NCI-H2029 (cell line): ENCODE measurements around the gene TRMT10B.

Source experiments
- DNase-seq: peaks from one replicate; lab custom pipeline; 2025; lab: John Stamatoyannopoulos, UW

Gene TRMT10B, protein sequence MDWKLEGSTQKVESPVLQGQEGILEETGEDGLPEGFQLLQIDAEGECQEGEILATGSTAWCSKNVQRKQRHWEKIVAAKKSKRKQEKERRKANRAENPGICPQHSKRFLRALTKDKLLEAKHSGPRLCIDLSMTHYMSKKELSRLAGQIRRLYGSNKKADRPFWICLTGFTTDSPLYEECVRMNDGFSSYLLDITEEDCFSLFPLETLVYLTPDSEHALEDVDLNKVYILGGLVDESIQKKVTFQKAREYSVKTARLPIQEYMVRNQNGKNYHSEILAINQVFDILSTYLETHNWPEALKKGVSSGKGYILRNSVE

DNA sequence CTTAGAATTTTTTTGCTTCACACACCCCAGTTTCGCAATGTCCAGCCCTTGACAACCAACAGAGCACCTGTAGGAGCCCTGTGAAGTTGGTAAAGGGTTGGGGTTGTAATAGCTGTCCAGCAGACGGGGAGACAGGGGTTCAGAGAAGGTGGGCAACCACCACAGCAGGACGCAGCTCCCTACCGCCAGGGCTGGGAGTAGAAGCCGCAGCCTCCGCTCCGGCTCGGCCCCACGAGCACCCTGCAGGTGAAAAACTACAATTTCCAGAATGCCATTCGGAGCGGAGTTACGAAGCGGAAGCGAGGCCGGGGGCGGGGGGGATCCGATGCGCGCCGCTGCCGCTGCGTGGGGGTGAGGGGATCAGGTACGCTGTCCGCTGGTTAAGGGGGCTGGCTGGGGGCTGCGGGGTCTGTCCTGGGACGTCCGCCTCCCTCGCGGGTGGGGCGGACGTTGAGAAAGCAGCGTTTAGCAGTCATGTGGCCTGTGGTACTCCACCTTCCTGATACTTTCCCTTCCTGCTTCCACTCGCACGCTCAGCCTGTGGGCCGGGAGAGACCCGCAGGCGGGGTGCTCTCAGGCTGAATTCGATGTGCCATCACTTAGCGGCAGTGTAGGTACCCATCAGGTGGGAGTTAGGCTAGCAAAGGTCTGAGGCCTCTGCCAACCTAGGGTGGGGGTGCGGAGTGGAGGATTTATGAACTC lies at the start of gene TRMT10B:
Gene TRMT10B, plus strand, starts transcription at position 317 of the 702 bp plus-strand sequence. CDS start 8,127 bp downstream, outside the sequence.
- DNase-seq = peak; percentile 68

DNA sequence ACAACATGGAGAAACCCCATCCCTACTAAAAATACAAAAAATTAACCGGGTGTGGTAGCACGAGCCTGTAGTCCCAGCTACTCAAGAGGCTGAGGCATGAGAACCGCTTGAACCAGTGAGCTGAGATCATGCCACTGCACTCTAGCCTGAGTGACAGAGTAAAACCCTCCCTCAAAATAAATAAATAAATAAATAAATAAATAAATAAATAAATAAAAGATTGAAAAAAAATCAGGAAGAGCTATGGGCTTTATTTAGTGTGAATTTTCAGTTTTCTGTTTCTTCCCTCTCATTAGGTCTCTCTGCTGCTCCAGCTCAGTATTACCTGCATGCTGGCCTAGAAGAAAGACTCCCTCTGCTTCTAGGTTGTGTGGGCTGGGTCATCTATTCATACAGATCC lies 47.8 kb upstream of the TRMT10B start:
- no peak for DNase-seq

DNA sequence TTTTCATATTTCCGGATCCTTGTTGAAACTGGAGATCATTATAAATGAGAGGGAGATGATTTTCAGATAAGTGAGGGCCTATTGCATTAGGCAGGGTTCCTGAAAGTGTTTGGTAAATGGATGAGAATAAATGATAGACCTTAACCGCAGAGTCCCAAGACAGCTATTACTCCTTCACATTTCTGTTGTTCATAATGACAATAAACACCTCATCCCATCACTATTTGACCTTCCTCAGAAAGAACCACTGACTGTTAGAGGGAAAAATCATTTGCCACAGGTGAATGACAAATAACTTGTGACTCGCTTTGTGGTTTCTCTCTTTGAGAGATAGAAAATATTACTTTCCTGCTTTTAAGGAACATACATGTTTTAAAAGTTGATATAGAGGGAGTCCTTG lies 47.3 kb upstream of the TRMT10B start:
- DNase-seq = no peak

DNA sequence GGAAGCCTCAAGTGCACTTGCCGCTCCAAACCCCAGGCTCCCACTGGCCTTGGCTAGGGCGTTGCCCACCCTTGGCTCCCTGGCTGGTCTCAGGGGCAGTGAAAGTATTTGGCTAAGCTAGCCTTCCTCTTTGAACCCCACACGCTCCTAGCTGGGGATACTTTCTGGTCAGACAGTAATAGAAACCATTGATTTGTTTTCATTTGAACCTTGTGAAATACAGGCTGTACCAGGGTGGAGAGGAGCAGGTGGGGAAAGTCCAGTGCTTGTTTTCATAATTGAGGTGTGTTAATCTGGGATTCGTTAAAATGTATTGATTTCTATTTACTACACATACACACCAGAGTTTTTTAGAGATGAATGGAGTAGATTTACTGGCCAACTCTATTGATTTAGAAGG lies 45.9 kb upstream of the TRMT10B start:
- no peak for DNase-seq

DNA sequence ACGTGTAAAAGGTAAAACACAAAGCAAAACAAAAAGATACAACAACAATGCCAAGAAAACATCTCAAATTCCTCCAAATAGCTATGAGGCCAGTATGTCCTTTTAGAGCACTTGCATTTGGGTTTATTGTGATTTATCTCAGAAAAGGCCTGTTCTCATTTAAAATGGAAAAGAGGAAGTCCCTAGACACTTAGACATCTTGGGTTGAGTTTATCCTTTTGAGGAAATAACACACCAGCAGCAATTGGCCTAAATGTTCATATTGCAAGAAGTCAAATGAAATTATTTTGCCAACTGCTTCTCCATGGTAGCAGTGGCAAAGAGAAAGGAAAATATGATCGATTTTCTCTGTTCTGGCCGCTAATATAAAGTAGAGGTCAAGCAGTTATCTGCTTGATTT lies 43.6 kb upstream of the TRMT10B start:
- DNase-seq = no peak

DNA sequence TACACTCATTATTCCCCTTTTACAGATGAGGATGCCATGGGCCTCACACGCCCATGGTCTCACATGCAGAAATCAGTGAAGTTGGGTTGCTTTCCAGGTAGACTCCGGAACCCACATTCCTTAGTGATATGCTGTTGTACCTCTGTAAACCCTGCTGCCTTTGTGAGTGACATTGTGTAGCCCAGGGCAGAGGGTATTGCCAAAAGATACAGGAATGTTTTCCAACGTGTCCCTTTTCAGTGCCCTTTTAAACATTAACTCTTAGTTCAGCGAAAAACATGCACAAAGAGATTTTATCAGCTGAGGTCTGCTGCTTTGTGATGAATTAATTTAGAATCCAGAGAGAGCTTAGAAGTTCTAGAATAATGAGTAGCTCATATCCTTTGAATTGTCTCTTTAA lies 38.3 kb upstream of the TRMT10B start:
- no peak for DNase-seq

DNA sequence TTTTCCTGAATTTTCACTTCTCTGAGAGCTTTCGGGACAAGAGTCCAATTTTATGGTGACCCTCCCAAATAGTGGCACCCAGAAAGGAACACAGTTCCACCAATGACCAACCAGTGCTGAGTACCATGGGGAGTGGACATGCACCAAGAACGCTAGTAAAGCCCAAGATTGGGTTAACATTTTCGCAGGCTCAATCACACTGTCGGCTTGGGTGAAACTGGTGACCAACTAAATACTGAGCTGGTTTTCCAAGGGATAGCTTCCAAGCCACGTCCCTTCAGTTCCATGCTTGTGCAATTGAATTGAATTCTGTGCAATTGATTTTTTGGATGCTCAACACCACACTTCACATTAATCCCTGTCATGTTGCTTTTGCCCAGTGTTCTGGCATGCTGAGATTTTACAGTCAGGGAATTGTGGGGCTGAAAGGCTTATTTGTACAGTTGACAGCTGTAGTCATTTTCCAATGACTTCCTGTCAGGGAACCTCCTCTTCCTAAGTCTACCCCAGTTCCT lies 37.6 kb upstream of the TRMT10B start:
- no peak for DNase-seq

DNA sequence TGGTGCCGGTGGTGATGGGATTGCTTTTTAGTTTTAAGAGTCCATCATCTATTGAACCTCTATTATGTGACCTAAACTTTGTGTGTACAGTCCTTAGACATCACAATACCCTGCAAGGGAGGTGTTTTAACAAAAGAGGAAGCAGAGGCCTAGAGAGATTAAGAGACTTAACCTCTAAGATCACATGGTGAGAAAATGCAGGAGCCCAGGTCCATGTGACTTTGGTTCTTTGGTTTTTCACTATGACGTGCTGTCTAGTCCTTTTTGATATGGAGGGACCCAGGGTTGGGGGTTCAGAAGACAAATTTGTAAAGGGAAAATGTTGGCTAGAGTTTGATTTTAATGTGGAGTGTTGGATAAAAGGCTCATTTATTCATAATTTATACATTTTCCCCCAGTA lies 34.1 kb upstream of the TRMT10B start:
- no peak for DNase-seq

DNA sequence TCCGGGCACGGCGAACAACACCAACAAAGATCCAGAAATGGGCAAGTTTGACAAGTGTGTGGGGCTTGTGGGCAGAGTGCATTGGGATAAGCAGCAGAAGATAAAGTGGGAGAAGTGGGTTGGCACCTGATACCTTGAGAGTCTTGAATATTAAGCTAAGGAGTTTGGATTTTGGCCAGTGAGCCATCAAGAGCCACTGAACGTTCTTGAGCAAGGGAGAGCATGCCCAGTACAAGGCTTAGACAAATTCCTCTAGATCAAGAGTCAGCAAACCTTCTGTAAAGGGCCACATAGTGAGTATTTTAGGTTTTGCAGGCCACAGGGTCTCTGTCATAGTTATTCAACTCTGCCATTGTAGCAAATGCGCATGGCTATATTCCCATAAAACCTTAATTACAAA lies 26.6 kb upstream of the TRMT10B start:
- no peak for DNase-seq

DNA sequence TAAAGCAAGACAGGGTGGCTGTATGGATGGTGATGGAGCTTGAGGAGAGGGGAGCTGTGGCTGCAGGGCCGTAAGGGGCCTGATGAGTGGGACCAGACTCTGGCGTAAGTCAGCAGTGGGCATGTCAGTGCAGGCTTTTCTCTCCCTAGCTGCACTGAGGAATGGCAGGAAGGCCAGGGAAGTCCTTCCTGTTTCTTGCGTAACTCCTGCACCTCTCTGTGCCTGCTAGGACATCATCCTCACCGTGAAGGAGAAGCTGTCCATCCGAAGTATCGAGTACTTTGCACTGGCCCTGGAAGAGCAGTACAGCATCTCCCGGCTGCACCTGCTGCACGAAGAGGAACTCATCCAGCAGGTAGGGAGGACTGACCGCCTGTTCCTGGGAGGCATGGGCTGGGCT lies 24.1 kb upstream of the TRMT10B start:
- no peak for DNase-seq

DNA sequence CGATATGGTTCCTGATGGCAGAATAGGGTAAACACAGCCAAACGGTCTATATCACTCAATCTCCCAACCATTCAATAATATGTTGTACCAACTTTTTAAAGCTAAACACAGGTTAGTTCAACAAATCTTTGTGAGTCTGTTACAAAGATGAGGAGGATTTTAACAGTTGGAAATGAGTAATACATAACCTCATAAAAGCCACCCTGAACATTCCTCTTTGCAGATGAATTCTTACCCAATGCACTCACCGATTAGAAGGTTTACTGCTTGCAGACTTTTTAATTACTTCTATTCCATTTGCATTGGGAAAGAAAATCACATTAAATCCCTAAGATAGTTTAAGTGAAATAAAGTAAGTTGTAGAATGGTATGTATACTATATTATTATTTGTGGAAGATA lies 23.3 kb upstream of the TRMT10B start:
- no peak for DNase-seq

DNA sequence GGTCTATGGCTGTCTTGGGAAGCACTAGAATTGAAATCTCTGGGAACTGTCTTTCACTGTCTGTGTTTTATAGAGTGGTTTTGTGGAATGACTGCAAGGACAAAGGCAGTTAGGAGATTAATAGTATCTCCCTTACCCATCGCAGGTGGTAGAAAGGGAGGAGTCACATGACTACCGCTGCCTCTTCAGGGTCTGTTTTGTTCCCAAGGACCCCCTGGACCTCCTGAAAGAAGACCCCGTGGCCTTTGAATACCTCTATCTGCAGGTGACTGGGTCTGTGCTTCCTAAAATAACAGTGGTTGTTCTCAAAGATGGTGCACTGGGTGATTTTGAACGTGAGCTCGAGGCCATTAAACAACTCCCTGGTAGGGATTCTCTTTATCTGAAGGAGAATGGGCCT lies 22.8 kb upstream of the TRMT10B start:
- no peak for DNase-seq

DNA sequence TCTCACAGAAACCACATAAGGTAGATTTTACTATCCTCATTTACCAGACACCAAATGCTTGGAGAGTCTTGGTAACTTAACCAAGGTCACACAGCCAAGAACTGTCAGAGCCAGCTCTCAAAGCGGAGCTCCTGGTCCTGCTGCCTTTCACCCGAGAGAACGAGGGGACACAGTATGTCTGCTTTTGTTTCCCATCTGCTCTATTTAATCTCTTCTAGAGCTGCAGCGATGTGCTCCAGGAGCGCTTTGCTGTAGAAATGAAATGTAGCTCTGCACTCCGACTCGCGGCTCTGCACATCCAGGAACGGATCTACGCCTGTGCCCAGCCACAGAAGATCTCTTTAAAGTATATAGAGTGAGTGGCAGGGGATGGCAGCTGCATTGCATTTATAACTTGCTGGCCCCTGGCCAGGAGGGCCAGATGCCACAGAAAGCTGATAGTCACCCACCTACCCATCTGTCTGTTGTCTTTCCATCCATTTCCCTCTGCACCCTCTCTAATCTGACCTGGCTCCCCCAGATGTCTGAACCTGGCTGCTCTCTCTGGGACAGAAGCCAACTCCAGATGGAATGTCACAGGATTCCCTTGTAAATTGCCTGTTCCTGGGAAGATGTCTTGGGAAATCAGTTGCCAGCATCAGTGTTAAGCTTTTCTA lies 21.4 kb upstream of the TRMT10B start:
- DNase-seq = no peak

DNA sequence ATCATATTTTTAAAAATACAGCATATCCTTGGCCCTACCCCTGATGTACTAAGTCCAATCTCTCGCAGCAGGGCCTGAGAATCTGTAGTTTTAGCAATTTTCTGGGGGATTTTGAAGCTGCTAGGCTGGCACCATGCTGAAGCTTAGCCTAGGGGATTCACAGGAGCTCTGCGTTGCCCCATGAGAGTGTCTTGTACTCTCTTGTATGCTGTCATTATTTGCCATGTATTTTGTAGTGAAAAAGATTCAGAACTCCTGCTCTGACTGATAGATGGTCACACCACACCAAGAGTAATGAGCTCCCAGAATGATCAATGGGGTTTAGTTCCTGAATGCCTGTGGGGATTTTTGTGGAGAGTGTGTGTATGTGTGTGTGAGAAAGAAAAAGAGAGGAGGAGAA lies 20.7 kb upstream of the TRMT10B start:
- no peak for DNase-seq

DNA sequence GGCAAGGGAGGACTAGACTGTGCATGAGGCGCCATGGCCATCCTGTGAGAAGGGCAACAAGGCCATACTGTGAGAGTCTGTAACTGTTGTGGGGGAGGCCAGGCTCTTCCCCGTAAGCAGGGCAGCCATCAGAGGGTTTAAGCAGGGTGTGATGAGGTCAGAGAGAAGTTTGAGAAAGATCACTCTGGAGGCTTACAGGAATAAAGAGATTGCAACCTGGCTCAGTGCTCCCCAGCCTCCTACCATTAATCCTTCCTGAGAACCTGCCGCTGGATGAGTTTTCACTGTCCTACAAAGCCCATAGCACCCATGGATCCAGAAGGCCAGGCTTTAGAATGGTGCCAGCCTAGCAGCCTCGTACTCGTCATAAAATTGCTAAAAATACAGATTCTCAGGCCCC lies 14.4 kb upstream of the TRMT10B start:
- no peak for DNase-seq

DNA sequence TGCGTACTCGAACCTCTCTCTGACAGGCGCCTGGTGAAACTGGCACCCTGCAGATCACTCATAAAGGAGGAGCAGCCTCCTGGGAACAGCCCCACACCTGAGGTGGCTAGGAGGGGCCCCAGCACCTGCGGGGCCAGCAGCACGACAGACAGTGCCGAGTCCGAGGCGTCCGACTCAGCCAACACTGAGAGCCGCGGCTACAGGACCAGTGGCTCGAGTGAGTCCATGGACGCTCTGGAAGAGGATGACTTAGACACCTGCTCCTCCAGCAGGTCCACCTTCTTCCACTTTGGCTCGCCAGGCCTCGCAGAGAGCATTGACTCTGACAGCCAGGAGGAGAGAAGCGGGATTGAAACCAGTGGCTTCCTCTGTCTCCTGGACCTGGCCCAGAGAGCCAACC lies 13.5 kb upstream of the TRMT10B start:
- no peak for DNase-seq

DNA sequence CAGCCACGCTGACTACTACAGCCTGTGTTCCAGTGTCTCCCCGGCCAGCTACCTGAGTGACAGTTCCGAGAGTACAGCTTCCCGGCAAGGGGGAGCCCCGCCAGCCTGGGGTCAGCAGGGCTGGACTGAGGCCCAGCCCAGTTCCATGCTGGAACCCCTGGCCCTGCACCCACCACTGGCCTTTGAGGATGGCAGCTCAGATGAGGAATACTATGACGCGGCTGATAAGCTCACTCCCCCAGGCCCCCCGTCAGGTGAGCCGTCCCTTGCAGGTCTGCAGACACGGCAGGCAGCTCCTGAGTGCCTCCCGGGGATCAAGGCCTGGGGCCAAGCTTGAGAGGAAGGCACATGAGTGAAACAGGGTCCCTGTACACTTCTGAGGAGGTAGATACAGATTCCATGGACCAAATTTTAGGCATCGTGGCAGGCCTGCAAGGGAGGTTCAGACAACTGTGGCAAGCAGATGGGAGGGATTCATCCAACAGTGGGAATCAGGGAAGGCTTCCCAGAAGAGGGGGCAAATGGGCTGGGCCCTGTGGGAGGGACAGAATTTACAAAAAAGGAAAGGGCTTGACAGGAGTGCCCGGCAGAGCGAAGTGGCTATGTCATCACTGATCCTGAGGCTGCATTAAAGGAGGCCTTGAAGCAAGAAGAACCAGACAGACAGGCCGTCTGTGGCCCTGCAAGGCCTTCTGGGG lies 12.8 kb upstream of the TRMT10B start:
- no peak for DNase-seq

DNA sequence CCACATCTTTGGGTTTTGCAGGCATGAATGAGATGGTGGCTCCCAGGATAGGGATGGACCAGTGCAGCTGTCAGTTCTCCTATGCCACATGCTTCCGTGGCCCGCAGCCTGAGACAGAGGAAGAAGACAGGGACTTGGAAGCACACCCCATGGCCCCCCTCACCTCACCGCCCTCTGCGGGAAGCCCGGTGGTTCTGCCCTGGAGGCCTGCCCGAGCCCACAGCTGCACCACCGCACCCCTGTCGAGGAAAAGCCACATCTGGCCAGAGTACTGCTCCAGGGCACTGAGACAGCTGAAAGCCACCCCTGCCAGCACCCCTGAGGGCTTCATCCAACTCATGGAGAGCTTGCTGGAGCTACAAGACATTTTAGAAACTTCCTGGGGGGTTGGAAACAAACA lies 7.6 kb upstream of the TRMT10B start:
- DNase-seq = no peak

DNA sequence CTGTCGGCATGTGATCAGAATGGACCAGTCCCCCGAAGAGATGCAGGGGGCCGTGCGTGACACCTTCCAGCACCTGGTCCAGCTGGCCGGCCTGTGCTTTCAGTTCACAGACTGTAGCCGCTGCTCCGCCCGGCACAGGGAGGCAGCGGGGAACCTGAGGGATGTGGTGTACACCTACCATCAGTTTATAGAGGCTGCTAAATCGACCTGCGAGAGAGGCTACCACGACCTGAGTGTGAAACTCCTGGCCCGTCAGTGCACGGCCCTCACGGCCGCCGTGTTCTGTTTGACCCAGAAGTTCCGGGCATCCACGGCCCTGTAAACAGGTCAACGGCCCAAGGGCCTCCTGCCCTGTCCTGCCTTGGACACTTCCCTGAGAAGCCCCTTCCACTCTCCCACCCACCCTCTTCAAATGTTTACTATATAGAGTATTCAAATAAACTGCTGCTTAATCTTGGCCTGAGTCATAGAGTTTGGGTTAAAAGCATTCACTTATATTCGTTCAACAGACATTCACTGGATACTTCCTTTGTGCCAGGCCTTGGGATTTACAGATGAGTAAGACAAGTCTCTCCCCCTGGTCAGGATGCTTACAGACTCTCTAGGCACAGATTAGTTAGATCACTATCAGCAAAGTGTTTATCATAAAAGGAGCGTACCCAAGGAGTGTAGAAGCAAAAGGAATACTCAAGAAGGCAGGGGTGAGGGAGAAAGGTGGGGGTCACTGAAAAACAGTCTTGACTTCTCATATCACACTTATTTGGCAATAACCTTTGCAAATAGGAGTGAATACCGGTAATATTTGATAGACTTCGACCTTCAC lies 6.9 kb upstream of the TRMT10B start:
- DNase-seq = no peak

DNA sequence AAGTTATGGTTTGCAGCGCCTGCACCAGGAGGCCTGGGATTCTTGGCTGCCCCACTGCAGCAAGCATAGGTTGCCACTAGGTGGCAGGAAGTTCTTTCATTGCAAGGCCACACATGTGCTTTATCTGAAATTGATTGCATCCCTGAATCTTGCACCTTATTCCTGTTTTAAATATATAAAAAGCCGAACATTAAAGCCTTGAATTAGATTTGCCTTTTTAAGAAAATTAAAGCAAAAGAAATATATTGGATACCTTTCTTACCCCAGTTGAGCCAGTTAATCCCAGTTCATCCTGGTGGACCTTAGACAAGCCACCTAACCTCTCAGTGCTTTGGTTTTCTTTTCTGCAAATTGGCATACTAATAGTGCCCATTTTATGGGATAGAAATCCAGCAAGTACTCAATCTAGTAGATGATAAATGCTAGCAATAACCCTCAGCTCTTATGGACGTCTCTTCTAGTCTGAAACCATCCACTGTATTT lies 6.3 kb upstream of the TRMT10B start:
- DNase-seq = peak; percentile 20

DNA sequence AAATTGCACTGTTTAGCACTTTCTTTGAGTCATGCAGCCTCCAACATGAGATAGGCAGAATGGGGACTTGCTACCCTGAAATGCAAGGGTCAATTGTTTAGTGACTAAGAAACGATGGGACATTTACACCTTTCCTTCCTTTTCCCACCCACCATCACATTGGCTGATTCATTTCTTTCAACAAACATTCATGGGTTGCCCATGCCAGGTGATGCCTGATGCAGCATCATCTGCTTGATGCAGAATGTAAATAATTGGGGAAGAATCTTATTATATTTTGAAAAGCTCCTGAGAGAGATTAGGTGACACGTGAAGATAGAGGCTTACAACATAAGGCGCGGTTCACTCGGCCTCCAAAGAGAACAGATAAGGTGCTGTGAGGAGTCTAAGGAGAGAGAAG lies 4.5 kb upstream of the TRMT10B start:
- DNase-seq = no peak
